AG09309 (cell line): ENCODE data around the gene SUGCT.

Source experiments
- DNase-seq: peaks from one replicate; pipeline ENCODE4 v3.0.0-alpha.2; 2010; ENCODE audit warnings: low read depth
- H3K4me3 ChIP-seq: 2 replicates; pipeline ENCODE4 v1.5.1; 2011; ENCODE audit warnings: mild to moderate bottlenecking, low read depth, low read length, moderate library complexity; ENCODE audit not compliant: control insufficient read depth
- TF ChIP-seq, protein P1 (sequence below): IDR thresholded peaks from 2 replicates; pipeline ENCODE4 v1.5.1; 2011; ENCODE audit warnings: mild to moderate bottlenecking, low read depth, low read length, inconsistent platforms; ENCODE audit not compliant: insufficient read depth, control insufficient read depth; ENCODE audit errors: missing control alignments

Gene SUGCT

DNA sequence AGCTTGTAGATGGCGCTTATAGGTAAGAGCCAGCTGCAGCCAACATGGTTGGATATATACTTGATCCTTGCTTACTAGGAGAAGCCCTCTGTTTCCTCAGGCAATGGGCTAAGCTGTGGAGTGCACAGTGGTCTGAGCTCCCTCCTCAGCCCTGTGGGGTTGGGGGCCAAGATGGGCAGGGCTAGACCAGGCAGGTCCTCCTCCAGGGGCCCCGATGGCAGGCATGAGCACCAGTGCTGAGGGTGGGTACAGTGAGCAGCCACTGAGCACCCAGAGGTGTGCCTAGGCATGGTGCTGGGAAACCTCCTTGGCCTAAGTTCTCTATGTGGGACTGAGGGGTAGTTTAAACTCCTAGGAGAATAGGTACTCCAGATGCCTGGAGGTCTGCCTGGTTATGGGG lies 680.2 kb downstream of the SUGCT start:
- no peak for DNase-seq
- H3K4me3 ChIP-seq, result no peak overlapping the region
- TF ChIP-seq, protein P1, sequence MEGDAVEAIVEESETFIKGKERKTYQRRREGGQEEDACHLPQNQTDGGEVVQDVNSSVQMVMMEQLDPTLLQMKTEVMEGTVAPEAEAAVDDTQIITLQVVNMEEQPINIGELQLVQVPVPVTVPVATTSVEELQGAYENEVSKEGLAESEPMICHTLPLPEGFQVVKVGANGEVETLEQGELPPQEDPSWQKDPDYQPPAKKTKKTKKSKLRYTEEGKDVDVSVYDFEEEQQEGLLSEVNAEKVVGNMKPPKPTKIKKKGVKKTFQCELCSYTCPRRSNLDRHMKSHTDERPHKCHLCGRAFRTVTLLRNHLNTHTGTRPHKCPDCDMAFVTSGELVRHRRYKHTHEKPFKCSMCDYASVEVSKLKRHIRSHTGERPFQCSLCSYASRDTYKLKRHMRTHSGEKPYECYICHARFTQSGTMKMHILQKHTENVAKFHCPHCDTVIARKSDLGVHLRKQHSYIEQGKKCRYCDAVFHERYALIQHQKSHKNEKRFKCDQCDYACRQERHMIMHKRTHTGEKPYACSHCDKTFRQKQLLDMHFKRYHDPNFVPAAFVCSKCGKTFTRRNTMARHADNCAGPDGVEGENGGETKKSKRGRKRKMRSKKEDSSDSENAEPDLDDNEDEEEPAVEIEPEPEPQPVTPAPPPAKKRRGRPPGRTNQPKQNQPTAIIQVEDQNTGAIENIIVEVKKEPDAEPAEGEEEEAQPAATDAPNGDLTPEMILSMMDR, result no peak

DNA sequence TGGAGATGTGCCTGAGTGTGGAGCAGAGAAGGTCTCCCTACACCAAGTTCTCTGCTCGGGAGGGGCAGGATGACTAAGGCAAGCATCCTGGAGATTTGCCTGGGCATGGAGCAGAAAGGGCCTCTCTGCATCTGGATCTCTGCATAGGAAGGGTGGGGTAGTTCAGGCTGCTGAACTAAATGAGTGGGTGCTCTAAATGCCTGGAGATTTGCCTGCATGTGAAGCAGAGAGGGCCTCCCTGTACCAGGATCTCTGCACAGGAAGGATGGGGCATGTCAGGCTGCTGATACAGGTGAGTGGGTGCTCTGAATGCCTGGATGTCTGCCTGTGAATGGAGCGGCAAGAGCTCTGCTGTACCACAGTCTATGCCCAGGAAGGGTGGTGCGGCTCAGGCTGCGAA lies 680.7 kb downstream of the SUGCT start:
- no peak overlapping the region for H3K4me3 ChIP-seq
- peak; percentile 79 for DNase-seq
- TF ChIP-seq, protein P1, result no peak

DNA sequence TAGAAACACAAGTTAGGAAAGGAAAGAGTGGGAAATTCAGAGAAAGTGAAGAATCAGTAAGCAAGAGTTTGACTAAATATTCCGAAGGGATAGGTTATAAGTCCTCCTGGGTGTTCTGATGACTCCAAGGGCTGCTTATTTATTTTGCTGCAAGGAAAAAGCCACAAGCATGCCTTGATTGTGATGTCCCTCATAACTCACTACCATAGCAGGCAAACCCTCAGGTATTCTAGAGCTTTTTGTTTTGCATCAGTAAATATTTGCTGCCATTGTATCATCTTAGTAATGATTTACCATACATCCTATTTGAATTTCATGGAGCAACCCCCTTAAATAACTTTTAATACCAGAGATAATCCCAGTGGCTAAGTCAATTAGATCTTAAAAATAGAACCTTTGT lies 688.1 kb downstream of the SUGCT start:
- DNase-seq, result no peak
- H3K4me3 ChIP-seq, result no peak overlapping the region
- TF ChIP-seq, protein P1, result no peak

DNA sequence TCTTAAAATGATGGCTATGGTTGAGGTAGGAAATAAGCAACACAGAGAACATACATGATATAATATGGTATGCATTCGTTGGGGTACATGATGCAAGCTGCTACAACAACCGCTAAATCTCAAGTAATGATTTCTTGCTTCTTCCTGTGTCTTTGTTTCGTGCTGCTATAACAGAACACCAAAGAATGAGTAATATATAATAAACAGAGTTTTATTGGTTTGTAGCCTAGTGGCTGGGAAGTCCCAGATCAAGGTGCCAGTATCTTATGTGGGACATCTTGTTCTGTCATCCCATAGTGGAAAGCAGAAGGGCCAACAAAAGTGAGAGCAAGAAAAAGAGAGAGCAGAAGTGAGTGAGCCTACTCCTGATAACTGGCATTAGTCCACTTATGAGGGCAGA lies 689.7 kb downstream of the SUGCT start:
- TF ChIP-seq, protein P1, result no peak
- no peak overlapping the region for H3K4me3 ChIP-seq
- DNase-seq, result no peak

DNA sequence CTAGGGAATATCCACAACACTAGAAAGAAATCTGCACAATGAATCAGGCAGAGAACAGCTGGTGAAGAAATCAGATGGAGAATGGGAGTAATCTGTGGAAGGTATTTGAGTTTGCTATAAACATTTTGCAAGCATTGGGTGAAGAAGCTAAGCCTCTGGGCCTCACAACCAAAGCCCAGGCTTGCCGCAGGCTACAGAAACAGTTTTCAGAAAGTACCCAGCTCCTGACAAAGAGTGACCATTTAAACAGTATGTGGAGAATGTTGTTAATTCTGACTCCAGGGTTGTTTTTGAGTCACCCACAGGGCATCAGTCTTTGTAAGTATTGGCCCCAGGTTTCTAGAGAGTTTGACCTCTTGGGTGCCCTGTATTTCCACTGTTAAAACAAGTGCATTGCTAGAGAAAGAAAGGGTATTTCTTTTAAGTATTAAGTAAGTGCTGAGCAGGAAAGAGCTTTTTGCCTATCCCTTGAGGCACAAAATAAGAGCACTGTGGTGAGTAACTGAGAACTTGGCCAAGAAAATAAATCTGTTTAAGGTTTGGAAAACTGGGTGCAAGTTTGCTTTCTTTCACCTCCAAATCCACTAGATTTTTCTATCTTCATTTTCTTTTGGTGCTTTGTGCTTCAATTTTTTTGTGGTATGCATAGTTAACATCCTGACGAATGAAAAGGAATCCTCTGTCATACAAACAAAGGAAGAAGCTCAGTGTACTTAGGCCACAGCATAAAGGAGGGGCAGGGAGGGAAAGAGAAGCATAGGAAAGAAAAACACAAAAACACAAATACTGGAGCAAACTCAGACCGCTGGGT lies 691.8 kb downstream of the SUGCT start:
- no peak overlapping the region for H3K4me3 ChIP-seq
- TF ChIP-seq, protein P1, result no peak
- peak; percentile 83 for DNase-seq

DNA sequence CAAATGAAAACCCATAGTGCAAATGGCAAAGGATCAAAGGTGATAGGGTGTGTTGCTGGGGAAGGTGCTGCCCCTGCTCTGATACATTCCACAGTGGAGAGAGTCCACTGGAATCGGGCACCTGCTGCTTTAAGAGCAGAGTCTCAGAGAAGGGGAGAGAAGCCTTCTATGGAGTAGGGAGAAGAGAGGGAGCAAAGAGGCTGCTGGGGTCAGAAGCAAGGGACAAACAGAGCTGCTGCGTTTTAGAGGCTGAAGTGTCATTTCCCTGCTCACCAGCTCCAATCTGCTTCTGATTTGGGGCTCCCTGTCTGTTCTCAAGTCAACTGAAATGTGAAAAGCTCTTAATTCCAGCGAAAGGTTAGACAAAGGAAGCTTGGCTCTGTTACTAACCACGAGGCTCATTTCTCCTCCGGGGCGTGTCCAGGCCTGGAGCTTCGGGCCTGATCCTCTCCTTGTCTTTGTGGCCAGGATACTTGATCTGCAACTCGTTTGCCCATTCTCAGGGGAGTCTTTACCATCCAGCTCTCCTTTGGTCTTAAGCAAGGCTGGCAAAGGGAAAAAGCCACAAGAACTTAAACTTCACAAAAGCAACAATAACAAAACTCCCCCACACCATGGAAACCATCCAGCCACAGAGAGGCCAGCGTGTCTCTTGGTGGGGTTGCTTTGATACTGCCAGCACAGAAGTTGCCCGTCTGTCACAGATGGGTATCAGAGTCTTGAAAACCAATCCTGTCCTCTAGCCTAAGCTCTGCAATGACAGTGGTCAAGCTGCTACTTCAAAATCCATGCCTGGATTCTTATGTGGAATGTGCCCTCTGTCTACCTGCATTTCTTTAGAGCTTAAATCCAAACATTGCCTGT lies 692.6 kb downstream of the SUGCT start:
- DNase-seq, result peak; percentile 77
- TF ChIP-seq, protein P1, result no peak
- H3K4me3 ChIP-seq, result no peak overlapping the region
